HG02759 (cell line): Measurements from ENCODE around the gene RGPD6.
"Not testable (repeated sequence)": the region's sequence is repeated elsewhere in the genome, so short reads cannot be mapped to it uniquely, and the experiment has no call there.

ENCODE experiments used
- ATAC-seq: cut with Tn5 transposase; IDR thresholded peaks from one replicate; pipeline ENCODE4 v1.9.1; 2021; ENCODE audit warnings: mild to moderate bottlenecking, moderate library complexity; ENCODE audit not compliant: unreplicated experiment

Gene RGPD6

GRCh38 chr2:110482697-110483096 lies 94.3 kb downstream of the RGPD6 start:
- not testable (repeated sequence) for ATAC-seq

GRCh38 chr2:110481200-110481599 lies 95.8 kb downstream of the RGPD6 start:
- not testable (repeated sequence) for ATAC-seq

GRCh38 chr2:110480084-110480483 lies 96.9 kb downstream of the RGPD6 start:
- not testable (repeated sequence) for ATAC-seq

GRCh38 chr2:110477370-110477769 lies 99.7 kb downstream of the RGPD6 start:
- not testable (repeated sequence) for ATAC-seq

GRCh38 chr2:110476952-110477351 lies 100.1 kb downstream of the RGPD6 start:
- ATAC-seq = not testable (repeated sequence)

- ATAC-seq = not testable (repeated sequence)
Measured at GRCh38 chr2:110475627-110476359, 101.2 kb downstream of the RGPD6 start.

GRCh38 chr2:110474898-110475297 lies 102.1 kb downstream of the RGPD6 start:
- peak; percentile 99 for ATAC-seq

GRCh38 chr2:110473059-110473358 lies 104.0 kb downstream of the RGPD6 start:
- ATAC-seq = not testable (repeated sequence)

- not testable (repeated sequence) for ATAC-seq
Measured at GRCh38 chr2:110472171-110473058, 104.6 kb downstream of the RGPD6 start, which contains the start of gene LIMS4. TSS of gene LIMS4 (minus strand) at chr2:110472816. CDS start at chr2:110472778, 38 bp downstream.

- ATAC-seq = not testable (repeated sequence)
Measured at GRCh38 chr2:110468921-110469320, 108.1 kb downstream of the RGPD6 start.

GRCh38 chr2:110465312-110465711 lies 111.7 kb downstream of the RGPD6 start:
- peak; percentile 93 for ATAC-seq
